HG03060 (cell line): ENCODE results near the gene RAC3.

Experiments
- ATAC-seq: cut with Tn5 transposase; IDR thresholded peaks from one replicate; pipeline ENCODE4 v1.9.1; 2021; ENCODE audit warnings: low read depth, moderate number of reproducible peaks; ENCODE audit not compliant: unreplicated experiment

Gene RAC3

DNA sequence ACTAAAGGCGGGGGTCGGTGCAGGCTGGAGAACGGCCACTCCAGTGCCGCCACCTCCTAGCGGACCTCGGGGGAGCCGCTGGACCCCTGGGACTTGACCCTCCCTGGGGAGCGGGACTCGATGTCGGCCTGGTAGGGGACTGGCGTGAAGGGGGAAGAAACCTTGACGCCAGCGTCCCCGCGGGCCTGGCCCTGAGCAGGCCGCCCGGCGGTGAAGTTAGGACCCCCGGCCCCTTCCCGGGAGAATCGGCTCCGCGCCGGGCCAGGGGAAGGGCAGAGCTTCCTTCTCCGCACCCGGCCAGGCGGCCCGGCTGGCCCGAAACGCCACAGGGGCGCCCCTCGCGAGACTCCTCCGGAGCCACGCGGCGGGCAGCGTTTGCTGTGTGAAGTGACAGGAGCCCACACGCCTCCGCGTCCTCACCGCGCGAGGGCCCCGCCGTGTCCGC lies 33.7 kb downstream of the RAC3 start:
- no peak for ATAC-seq

DNA sequence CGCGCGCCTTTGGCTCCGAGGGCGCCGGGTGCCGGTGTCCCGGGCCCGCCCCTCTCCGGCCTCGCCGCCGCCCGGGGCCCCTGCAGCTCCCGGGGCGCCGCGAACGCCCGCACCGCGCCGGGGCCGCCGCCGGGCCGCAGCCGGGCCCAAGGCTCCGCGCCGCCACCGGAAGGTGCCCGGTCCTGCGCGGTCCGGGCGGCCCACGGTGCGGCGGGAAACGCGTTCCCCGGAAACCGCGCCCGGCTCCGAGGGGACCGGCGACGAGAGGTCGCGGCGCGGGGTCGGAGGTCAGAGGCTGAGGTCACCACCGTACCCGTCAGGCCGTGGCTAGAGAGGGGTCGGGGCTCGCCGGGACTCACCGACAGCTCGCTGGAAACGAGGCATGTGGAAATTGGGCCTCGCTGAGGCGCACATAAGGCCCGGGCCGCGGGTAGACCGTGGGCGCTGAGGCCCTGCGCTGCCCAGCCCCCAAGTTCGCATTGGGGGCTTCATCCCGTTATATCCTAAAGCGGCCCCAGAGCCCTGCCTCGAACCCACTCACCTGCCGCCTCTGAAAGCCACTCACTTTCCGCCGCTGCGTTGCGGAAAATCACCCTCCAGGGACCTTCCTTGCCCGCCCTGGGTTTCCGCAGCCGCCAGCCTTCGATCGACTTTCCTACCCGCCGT lies 34.3 kb downstream of the RAC3 start, which contains the start of gene DUS1L:
TSS of gene DUS1L (minus strand) at position 167 of the 666 bp plus-strand sequence. CDS start 745 bp downstream, outside the sequence.
- ATAC-seq, result no peak

DNA sequence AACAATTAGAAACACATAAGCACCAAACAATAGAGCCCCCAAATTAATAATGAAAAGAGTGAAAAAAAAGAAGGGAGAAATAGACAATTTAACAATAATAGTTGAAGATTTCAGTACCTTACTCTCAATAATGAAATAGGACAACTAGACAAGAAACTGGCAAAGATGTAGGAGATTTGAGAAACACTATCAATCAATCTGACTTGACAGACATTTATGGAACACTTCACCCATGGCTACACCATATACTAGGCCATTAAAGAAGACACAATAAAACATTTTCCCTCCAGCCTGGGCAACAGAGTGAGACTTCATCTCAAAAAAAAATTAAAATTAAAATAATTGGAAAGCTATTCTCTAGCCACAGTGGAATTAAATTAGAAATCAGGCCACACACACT lies 39.1 kb downstream of the RAC3 start:
- no peak for ATAC-seq

DNA sequence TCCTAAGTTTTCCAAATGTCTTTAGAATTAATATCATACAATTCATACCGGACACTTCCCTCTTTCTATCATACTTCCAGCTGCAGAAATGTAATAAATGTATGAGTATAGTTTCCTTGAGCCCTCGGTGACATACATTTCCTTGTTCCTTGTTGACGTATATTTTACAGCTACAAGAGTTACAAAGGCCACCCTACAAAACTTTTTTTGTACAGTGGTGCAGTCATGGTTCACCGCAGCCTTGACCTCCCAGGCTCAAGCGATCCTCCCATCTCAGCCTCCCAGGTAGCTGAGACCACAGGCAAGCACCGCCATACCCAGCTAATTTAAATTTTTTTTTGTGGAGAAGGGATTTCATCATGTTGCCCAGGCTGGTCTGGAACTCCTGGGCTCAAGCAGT lies 41.3 kb downstream of the RAC3 start:
- no peak for ATAC-seq

DNA sequence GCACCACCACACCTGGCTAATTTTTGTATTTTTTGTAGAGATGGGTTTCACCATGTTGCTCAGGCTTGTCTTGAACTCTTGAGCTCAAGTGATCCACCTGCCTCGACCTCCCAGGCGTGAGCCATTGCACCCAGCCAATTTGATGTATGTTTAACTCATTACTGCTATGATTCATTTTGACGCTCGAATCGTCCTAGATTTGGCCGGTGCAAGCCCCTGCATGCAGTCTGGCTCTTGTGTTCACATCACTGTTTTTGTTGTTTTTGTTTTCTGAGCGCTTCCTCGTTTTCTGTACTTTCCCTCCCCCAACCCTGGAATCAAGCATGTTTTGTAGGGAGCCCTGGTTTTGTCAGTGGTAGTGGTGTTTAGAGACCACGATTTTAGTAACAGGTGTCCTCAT lies 42.0 kb downstream of the RAC3 start:
- no peak for ATAC-seq

DNA sequence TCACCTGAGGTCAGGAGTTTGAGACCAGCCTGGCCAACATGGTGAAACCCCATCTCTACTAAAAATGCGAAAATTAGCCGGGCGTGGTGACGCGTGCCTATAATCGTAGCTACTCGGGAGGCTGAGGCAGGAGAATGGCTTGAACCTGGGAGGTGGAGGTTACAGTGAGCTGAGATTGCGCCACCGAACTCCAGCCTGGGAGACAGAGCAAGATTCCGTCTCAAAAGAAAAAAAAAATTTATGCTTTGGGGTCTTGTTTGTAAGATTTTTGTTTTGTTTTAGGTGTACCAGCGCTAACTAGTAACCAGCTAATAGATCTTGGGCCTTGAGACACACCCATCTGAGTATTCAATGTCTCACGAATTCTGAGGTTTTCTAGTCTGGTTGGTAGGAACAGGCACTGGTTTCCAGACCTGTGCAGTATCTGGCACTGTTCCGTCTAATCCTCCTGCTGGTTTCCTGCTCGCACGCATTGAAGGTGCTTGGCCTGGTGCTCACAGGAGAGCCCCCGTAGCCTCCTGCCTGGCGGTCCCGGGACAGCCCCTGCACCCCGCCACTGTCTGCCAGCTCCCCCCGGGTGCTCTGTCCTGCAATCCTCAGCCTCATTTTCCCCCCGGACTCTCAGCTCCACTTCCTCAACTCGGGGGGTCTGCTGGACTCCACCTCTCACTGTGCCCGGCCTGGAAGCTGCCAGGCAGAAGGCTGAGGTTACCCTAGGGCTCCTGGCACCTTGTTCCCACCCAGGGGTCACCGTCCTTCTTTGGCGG lies 44.7 kb downstream of the RAC3 start:
- ATAC-seq, result no peak

DNA sequence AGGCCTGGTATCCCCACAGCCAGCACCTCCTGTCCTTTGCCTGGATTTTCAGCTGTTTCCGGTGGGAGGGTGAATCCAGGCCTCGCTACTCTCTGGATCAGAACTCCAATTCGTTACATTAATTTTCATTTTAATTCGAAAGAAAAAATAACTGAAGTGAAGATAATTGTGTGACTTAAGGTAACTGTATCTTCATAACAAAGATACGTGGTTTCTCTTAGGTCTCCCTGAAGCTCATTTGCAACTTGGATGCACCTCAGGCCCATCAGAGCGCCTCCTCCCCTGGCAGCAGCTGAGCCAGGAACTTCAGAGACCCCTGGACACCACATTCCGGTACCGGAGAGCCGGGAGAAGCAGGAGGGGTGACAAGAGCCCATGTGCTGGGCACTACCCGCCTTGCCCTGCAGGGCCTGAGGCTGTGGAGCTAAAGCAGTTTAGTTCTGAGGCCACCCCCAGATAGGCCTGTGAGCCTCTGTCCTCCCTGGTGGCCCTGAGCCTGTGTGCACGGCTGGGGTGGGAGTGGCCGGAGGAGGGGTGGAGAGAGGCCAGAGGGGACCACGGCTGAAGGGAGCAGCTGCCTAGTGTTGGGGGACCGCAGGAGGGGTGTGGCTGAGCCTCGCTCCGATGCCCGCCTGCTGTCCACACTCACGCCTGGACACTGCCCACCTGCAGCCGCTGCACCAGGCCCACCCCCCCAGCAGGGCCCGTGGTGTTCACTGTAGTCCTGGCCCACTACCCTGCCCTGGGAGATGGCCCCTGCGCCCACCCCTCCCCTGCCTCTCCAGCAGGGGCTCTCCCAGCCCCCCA lies 45.5 kb downstream of the RAC3 start:
- no peak for ATAC-seq

DNA sequence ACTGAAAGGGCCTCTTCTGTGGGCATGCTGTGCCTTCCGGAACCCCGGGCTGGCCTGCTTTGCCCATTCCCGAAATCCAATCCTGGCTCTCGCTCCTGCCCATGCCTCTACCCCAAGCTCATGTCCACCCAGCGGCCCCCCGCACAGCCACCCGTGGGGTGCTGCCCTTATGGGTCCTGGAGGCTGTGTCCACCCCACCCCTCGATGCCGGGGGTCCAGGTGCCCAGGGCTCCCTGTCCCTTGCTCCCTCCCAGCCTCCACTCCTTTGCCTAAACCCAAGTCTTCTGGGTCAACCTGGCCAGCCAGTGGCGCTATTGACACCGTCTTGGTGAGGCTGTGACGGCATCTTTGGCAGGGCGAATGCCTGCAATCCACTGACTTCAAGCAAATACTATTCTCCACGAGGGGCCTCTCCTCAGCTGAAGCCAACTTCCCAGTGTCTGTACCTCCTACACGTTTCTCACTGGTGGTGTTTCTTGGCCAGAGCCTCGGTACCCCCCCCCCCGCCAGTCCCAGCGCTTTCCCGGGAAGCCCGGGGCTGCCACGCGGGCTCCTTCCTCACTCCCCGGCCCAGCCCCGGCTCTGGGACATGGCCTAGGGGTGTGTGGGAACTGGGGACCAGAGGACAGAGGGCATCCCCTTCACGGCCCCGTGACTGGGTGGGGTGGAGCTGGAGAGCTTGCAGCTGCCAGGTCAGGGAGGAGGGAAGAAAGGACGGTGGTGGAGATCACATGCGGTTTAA lies 46.3 kb downstream of the RAC3 start:
- no peak for ATAC-seq

DNA sequence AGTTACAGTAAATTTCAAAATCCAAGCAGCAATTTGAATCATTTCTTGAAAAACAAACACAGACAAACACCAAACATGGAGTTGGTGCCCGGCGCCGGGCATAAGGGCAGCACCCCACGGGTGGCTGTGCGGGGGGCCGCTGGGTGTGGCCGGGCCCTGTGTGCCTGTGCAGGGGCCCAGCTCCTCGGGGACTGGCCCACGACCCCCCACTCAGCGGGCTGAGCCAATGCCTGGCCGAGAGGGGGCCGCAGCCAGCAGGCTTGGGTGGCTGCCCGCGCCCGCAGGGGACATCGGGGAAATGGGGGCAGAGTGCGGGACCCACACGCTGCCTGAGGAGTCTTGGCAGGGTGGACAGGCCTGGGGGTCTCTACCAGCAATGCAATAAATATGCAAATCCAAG lies 47.0 kb downstream of the RAC3 start:
- no peak for ATAC-seq

DNA sequence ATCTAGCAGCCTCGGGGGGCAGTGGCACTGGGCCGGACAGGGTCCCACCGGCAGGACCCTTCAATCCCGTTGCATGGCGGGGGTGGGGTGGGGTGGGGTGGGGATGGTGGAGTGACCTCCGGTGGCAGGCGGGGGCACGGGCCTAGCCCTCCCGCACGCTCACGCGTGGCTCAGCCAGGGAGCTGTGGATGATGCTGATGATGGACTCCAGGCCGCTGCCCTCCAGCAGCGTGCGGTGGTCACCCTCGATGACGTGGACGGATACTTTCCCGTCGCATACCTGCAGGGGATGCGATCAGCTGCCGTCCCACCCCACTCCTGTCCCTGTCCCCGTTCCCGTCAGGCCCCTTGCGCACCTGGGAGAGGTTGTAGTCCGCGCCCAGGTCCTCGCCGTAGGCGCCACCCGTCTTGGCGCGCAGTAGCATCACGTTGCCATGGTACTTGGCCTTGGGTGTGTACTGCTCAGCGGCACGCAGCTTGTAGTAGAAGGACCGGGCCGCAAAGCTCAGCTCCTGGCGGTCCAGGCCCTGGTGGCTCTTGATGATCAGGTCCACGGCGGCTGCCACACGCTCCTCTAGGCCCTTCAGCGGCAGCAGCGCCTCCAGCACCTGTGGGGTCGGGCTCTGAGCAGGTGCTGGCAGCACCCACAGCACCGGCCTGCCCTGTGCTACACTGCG lies 47.7 kb downstream of the RAC3 start:
- no peak for ATAC-seq

DNA sequence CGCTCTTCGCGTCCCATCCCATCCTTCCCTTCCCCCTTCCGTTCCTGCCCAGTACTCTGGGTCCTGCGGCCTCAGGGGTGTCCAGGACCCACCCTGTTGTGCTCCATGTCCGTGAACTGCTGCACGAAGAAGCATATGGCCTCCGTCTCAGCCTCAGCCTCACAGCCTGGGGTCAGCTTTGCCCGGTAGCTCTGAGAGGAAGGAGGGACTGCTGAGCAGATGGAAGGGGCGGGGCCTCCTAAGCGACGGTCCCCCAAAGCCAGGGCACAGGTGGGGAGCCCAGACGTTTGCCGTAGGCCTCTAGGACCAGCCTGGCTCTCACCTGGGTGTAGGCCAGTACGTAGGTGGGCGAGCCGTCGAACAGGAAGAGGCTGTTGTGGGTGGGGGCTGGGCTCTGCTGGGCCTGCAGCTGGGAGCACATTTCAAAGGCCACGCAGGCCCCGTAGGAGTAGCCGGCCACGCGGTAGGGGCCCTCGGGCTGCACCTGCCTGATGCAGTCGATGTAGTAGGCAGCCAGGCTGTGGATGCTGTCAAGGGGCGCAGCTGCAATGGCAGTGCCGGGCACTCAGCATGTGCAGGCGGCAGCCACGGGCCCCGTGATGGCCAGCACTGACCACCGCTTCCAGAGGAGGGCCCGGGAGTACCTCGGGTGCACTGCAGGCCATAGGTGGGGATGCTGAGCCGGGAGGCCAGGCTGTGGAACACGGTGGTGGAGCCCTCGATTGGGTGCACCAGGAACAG lies 48.7 kb downstream of the RAC3 start:
- ATAC-seq, result no peak

DNA sequence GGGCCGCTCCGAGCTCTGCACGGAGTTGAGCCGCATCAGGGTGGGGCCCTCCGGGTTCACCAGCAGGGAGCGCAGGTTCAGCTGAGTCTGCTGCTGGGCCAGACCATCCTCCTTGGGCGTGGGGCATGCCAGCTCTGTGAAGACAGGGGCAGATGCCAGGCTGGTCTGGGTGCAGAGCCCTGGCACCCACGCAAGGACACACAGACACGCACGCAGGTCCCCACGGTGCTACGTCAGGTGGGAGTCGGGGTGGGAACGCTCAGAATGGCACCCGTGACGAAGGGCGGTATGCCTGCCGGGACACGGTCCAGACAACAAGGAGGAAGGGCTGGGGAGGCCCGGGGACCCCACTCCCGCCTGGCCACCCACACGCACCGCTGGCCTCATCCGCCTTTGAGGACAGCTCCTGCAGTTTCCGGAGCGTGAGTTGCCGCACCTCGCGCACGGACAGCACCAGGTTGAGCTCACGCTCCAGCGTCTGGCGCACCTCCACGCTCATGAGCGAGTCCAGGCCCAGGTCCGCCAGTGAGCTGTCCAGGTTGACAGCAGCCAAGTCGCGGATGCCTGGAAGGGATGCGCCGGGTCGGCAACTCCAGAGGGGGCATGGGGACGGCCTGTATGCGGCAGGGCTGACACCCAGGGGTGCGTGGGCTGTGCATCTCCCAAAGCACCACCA lies 49.4 kb downstream of the RAC3 start:
- ATAC-seq, result no peak

DNA sequence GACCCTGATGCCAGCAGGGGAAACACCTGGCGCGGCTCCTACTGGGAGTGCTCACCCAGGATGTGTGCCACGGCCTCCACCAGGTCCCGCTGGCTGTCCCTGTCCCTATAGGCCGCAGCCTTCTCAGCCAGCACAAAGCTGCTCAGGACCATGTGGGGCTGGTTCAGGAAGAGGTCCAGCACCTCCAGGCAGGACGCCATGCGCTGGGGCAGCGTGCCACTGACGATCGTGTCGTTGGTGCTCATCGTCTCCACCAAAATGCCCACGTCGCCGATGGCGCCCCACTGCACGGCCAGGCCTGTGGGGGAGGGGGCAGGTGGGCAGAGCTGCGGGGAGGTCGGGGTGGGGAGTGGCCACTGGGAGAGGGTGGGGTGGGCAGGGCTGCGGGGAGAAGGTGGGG lies 50.1 kb downstream of the RAC3 start:
- ATAC-seq, result no peak

DNA sequence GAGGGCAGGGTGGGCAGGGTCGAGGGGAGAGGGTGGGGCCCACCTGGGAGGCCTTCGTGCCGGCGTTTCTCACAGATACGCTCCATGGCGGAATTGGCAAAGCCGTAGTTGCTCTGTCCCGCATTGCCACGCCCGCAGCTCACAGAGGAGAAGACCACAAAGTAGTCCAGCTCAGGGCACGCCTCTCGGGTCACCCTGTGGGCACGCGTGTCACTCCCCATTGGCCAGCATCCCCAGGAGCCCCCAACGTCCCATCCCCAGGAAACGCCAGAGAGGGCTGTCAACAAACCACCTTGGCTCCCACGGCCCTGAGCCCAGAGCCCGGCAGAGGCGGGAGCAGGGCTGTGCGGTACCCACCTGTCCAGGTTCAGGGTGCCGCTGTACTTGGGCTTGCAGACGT lies 50.5 kb downstream of the RAC3 start:
- no peak for ATAC-seq

DNA sequence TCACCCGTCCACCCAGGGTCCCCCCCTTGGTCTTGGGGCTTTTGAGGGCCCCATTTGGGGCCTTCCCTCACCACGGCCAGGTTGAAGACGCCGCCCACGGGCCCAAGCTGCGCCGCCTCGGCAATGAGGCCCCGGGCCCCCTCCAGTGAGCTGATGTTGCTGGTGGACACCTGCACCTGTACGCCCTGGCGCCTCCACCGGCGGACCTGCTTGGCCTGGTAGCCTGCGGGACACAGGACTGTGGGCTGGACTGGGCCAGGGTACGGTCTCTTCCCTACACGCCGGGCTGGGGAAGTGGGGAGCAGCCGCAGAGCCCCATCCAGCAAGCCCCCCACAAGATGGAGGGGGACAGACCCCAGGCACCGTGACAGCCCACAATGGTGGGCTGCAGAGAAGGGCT lies 51.0 kb downstream of the RAC3 start:
- no peak for ATAC-seq

DNA sequence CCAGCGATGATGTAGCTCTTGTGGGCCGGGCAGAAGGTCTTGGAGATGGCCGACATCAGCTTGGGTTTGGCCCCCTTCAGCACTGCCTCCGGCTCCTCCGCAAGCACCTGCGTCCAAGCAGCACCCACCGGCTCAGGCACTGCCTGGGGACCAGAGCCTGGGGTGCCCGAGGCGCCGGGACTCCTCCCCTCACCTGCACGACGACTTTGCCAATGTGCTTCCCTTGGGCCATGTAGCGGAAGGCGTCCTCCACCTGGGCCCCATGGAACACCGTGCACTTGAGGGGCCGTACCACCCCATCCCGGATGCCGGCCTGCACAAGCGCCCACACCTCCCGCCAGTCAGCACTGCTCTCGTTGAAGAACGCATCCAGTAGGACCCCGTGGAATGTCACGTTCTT lies 51.5 kb downstream of the RAC3 start:
- ATAC-seq, result no peak
